Tibial nerve (tissue), 4 donors: ENCODE data around the gene MNS1.

Source experiments
- EP300 ChIP-seq, 2 donors: sonication (generic); formaldehyde crosslinking; IDR thresholded peaks; one replicate each; pipeline ENCODE4 v1.6.1; 2017; ENCODE audit warnings: antibody characterized with exemption in 2 of 2, mild to moderate bottlenecking in 1 of 2
- TF ChIP-seq, protein P1 (sequence below), 5 experiments: fragments of 200-600 bp in 3 of 5; fragments of 450-650 bp in 2 of 5; sonication (generic) in 3 of 5; IDR thresholded peaks; one replicate each; pipeline ENCODE4 v1.5.1; 2016 to 2019; ENCODE audit warnings: antibody characterized with exemption in 5 of 5, mild to moderate bottlenecking in 3 of 5, moderate library complexity in 2 of 5

DNA sequence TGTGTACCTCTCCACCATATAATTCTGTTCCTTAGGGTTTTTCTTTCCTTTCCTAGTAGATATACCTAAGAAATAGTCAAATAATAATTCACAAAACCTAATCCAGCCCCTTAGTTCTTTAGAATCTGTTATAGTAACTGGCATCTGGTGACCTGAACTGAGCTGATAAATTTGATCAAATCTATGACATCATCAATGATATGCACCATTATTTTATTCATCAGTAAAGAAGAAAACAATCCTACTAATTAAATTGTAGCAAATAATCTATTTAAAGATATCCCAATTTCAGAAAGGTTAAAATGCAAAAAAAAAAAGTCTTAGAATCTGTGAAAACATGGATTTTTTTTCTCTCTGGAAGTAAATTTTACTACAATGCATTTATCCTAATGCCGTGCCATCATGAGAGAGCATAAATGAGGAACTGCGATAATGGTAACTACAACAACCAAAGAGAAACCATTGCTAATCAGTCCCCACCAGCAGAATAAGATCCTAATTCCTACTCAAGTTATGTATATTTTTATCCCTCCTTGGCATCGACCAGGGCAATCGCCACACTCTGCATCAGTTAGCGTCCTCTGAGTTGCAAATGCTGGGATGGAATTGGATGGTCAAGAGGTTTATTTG lies 6.6 kb upstream of the MNS1 start:
- no peak for TF ChIP-seq EP300 (IDR thresholded peaks at IDR 0.05)
- TF ChIP-seq, protein P1, sequence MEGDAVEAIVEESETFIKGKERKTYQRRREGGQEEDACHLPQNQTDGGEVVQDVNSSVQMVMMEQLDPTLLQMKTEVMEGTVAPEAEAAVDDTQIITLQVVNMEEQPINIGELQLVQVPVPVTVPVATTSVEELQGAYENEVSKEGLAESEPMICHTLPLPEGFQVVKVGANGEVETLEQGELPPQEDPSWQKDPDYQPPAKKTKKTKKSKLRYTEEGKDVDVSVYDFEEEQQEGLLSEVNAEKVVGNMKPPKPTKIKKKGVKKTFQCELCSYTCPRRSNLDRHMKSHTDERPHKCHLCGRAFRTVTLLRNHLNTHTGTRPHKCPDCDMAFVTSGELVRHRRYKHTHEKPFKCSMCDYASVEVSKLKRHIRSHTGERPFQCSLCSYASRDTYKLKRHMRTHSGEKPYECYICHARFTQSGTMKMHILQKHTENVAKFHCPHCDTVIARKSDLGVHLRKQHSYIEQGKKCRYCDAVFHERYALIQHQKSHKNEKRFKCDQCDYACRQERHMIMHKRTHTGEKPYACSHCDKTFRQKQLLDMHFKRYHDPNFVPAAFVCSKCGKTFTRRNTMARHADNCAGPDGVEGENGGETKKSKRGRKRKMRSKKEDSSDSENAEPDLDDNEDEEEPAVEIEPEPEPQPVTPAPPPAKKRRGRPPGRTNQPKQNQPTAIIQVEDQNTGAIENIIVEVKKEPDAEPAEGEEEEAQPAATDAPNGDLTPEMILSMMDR (IDR thresholded peaks at IDR 0.05) = no peak
